ENCODE data around the gene TMEM109. TPM values are rescaled to one million over a fixed set of nuclear protein-coding genes. Genes with fewer than 3 reads are reported as not detected.

Gene TMEM109
- total and polyA plus RNA-seq, 9 of the 15 experiments (the other 6 are each of a cell fraction or from before 2014, with no cell fraction given), result 9.2 to 71.3 (median 30.5) TPM

- TF ChIP-seq, protein P1, sequence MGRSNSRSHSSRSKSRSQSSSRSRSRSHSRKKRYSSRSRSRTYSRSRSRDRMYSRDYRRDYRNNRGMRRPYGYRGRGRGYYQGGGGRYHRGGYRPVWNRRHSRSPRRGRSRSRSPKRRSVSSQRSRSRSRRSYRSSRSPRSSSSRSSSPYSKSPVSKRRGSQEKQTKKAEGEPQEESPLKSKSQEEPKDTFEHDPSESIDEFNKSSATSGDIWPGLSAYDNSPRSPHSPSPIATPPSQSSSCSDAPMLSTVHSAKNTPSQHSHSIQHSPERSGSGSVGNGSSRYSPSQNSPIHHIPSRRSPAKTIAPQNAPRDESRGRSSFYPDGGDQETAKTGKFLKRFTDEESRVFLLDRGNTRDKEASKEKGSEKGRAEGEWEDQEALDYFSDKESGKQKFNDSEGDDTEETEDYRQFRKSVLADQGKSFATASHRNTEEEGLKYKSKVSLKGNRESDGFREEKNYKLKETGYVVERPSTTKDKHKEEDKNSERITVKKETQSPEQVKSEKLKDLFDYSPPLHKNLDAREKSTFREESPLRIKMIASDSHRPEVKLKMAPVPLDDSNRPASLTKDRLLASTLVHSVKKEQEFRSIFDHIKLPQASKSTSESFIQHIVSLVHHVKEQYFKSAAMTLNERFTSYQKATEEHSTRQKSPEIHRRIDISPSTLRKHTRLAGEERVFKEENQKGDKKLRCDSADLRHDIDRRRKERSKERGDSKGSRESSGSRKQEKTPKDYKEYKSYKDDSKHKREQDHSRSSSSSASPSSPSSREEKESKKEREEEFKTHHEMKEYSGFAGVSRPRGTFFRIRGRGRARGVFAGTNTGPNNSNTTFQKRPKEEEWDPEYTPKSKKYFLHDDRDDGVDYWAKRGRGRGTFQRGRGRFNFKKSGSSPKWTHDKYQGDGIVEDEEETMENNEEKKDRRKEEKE (IDR thresholded peaks at IDR 0.05; ENCODE audit: borderline replicate concordance in 1 of 2, control insufficient read depth in 1 of 2, low read depth in 2 of 2, low read length in 1 of 2), result no peak
- TF ChIP-seq MCM5 (IDR thresholded peaks at IDR 0.05; ENCODE audit: low read depth) (no peak), U2AF1 (optimal IDR thresholded peaks at IDR 0.05; ENCODE audit: low read depth, low read length) (peak; percentile 46), GATAD2A (IDR thresholded peaks at IDR 0.05) (peak; percentile 86), REST (IDR thresholded peaks at IDR 0.05; ENCODE audit: borderline replicate concordance) (no peak; the same call in 1 of the 2 replicates), REST (CRISPR knock-in tag; IDR thresholded peaks at IDR 0.05; ENCODE audit: low read depth) (peak; percentile 52; the same call in 1 of the 2 replicates), XRCC5 (IDR thresholded peaks at IDR 0.05; ENCODE audit: low read depth, low read length) (0 out of 2 replicates have a peak, but pooled peaks have one; percentile 59), ZSCAN29 (IDR thresholded peaks at IDR 0.05) (peak; percentile 97), NUFIP1 (IDR thresholded peaks at IDR 0.05; ENCODE audit: partially characterized antibody) (no peak)
- TF ChIP-seq, protein P2, sequence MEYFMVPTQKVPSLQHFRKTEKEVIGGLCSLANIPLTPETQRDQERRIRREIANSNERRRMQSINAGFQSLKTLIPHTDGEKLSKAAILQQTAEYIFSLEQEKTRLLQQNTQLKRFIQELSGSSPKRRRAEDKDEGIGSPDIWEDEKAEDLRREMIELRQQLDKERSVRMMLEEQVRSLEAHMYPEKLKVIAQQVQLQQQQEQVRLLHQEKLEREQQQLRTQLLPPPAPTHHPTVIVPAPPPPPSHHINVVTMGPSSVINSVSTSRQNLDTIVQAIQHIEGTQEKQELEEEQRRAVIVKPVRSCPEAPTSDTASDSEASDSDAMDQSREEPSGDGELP (CRISPR knock-in tag; IDR thresholded peaks at IDR 0.05; ENCODE audit: borderline replicate concordance), result peak; percentile 87
- TF ChIP-seq, protein P3, sequence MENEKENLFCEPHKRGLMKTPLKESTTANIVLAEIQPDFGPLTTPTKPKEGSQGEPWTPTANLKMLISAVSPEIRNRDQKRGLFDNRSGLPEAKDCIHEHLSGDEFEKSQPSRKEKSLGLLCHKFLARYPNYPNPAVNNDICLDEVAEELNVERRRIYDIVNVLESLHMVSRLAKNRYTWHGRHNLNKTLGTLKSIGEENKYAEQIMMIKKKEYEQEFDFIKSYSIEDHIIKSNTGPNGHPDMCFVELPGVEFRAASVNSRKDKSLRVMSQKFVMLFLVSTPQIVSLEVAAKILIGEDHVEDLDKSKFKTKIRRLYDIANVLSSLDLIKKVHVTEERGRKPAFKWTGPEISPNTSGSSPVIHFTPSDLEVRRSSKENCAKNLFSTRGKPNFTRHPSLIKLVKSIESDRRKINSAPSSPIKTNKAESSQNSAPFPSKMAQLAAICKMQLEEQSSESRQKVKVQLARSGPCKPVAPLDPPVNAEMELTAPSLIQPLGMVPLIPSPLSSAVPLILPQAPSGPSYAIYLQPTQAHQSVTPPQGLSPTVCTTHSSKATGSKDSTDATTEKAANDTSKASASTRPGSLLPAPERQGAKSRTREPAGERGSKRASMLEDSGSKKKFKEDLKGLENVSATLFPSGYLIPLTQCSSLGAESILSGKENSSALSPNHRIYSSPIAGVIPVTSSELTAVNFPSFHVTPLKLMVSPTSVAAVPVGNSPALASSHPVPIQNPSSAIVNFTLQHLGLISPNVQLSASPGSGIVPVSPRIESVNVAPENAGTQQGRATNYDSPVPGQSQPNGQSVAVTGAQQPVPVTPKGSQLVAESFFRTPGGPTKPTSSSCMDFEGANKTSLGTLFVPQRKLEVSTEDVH (IDR thresholded peaks at IDR 0.05; ENCODE audit: low read depth, partially characterized antibody), result peak; percentile 30
Observed at GRCh38 chr11:60906132-60906972, 7.6 kb upstream of the TMEM109 start, which contains the start of gene PRPF19 (continued).

Data from K562 (cell line).